Caki2 (cell line): ENCODE measurements around the gene ASAH2. TPM values are rescaled to one million over a fixed set of nuclear protein-coding genes. Genes with fewer than 3 reads are reported as not detected.

Source experiments
- DNase-seq: peaks from one replicate; pipeline ENCODE4 v3.0.0-alpha.2; 2015; ENCODE audit warnings: low read depth
- in situ Hi-C: cut with HindIII; loops from 2 replicates; pipeline ENCODE4 v1.10.0; 2016; ENCODE audit warnings: low sequenced_read_pairs, low pct_unique_long_range_greater_than_20kb, mixed read lengths
- total RNA-seq: library from RNA; depleted of rRNA; stranded (reverse); fragments of >200 nt; shearing (Covaris generic); gene quantifications from 2 replicates; pipeline ENCODE4 v1.2.3, GENCODE V29; 2014; ENCODE audit warnings: low replicate concordance; rRNA removed

ASAH2 gene
- total RNA-seq = 0.47 TPM in 1 of 2 replicates, not detected in the other

DNA sequence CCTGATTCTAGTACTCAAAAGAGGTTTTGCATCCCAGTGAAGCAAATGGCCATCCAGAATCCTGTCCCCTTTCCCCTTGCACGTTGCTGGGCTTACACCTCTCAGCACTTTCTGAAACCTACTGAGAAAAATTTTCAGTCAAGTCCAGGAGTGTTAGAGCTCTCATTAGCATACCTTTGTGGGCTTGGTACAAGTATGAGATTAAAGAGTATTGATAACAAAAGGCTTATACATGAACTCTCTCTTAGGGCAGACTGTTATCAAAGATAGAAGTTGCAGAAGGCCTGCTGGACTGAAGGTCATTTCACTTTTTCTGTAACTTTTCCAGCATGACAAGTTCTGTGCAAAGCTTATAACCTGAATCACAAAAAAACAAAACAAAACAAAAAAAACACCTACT is at the start of gene ASAH2:
Gene ASAH2 (minus strand): TSS at position 123 of the 400 bp plus-strand sequence. CDS start 2,906 bp downstream, outside the sequence.
- no peak for DNase-seq
- in situ Hi-C loops = no loop called here

DNA sequence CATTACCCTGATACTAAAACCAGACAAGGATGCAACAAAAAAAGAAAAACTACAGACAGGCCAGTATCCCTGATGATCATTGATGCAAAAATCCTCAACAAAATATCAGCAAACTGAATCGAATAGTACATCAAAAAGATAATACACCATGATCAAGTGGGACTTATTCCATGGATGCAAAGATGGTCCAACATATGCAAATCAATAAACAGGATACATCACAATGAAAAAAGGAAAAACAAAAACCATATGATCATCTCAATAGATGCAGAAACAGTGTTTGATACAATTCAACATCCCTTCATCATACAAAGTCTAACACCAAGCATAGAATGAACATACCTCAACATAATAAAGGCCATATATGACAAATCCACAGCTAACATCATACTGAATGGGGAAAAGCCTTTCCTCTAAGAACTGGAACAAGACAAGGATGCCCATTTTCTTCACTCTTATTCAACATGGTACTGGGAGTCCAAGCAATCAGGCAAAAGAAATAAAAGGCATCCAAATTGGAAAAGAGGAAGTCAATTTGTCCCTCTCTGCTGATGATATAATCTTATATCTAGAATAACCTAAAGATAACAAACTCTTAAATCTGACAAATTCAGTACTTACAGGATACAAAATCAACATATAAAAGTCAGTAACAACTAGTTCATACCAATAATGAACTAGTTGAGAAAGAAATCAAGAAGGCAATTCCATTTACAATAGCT is 48.8 kb upstream of the ASAH2 start:
- DNase-seq = no peak
- in situ Hi-C loops = no loop called here

DNA sequence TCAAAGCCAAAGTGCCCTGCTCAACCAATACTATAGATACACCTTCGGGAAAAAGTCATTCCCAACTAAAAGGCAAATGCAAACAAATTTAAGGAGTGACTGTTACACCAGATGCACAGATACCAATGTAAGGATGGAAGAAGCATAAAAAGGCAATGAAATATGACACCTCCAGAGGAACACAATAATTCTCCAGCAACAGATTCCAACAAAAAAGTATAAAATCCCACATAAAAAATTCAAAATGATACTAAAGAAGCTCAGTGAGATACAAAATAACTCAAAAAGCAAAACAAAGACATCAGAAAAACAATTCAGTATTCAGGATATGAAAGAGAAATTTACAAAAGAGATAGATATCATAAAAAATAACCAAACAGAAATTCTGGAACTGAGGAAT is 44.1 kb upstream of the ASAH2 start:
- in situ Hi-C loops = no loop called here
- DNase-seq = no peak

DNA sequence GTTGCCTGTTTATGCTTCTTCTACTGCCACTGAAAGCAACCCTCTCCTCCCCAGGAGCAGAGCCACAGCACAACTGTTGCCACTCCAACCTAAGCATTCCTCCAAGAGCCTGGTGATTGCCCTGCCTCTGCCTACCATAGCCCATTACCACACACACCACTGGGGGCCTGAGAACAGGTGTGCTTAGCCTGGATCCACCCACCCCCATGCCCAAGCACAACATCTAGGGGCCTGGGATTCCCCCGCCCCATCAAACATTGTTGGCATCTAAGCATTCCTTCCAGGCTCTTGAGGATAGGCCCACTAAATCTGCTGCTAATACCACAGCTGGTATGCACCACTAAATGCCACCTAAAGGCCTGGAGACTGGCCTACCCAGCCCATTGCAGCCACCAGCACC is 43.3 kb upstream of the ASAH2 start:
- DNase-seq = no peak
- in situ Hi-C loops = no loop called here

DNA sequence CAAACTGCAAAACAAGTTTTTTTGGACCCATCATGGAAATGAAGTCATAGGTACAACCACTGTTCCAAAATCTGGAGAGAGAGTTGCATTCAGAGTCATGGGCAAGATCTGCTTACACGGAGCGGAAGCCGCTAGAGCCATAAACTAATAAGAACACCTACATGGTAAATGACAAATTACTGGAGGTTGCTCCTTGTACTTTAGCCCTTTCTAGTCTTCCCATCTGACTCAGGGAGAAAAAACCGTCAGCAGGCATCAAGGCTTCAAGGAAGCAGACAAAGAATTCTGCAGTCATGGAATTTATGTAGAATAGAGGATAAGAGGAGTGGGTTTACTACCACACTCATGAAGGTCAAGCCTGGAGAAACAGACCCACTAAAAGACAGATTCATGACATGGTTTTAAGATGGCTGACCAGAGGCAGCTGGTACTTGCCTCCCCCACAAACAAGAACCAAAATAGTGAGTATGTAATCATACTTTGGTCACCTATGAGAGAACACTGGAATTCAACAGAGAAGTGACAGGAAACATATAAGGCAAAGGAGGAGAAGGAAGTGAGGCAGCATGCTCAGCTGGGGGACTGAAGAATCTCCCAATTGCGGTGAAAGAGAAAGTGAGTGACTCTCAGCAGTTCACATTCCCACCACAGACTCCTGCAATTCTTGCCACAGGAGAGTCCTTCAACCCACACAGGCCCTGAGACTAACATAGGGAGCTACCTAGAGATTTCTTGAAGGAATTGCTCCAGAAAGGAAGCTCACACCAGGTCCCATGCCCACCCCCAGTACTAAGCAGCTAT is 42.4 kb upstream of the ASAH2 start:
- in situ Hi-C loops = no loop called here
- no peak for DNase-seq

DNA sequence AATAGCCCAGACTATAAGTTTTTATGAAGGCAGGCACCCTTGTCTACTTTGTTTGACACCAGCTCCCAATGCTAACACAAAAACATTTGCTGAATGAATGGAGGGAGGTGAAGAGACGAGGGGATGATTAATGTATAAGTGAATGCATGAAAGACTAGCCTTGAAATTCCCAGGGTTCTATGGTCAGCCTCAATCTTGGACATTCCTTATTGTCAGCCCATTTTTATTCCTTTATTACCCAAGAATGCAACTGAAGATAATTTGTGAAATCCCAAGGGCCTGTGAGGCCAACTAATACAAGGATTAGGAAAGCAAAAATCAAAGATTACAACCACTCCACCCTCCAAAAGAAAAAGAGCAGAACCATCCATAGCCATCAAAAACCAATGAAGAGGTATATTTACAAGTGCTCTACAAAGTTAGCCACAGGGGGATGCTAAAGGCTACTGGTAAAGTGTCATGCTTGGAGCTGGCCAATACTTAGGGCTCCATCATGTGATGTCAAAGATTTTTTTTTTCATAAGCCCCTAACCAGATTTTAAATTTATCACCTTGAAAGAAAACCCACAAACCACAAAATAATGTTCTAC is 40.0 kb upstream of the ASAH2 start:
- DNase-seq = no peak
- in situ Hi-C loops = no loop called here

DNA sequence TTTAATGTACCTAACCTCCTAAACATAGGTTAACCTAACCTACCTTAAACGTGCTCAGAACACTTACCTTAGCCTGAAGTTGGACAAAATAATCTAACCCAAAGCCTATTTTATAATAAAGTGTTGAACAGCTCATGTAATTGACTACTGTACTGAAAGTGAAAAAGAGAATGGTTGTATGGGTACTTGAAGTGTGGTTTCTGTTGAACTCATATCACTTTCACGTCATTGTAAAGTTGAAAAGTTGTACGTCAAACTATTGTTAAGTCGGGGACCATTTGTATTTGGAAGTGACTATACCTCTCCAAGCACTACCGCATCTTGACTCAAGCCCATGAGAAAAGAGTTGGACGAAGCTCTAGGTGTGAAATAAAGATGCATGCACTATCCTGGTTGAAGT is 37.9 kb upstream of the ASAH2 start:
- in situ Hi-C loops = no loop called here
- DNase-seq = no peak

DNA sequence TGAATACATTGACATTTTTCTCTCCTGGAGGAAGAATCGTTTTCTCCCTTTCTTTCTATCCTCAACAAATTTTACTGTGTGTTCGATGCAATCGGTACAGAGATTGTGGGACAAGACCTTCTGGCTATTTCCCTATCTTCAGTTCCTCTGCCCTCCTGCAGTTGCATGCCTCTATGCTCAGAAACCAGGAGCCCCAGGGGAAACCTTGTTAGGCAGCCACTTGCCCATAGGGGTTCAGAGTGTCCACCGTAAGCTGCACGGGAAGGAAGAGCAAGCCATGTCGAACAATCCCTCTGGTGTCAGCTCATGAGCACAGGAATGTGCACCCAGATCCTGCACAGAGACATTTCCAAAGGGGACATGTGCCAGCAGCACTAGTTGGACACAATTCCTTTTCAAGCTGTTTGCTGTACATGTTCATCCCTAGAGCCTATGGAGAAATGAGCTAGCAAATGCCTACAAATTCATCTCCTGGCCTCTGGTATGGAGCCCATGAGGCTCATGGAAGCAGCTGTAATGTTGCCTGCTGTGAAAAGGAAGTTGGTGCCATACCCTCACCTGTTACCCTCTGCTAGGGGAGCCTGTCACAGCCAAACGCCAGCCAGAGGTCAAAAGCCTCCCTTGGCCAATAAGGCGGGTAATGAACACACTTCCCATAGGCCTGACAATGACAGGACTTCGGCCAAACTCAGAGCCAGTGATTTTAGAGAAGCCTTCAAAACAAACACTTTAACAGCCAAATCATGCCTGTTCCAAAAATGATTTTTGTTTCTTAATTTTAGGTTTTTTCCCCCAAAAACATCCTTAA is 35.9 kb upstream of the ASAH2 start:
- in situ Hi-C loops = no loop called here

DNA sequence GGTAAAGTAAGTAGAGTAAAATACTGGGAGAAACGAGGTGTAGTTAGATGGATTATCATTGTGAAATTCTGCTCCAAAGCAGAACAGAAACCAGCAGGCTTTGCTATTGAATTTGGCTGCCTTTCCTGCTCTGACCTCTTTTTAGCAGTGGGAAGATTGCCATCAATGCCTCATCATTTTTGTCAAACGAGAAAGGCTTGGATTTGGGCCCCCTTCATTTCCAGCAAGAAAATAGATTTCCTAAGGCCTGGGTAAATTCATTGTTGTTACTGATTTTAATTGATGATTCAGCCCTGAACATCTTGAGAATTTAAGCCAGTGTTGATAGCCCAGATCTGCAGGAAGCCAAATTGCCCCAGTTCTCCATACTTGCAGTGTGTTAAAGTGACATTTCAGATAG is 35.2 kb upstream of the ASAH2 start:
- no peak for DNase-seq
- in situ Hi-C loops = no loop called here

More for the DNA sequence above, 35.9 kb upstream of the ASAH2 start:
- DNase-seq = no peak

DNA sequence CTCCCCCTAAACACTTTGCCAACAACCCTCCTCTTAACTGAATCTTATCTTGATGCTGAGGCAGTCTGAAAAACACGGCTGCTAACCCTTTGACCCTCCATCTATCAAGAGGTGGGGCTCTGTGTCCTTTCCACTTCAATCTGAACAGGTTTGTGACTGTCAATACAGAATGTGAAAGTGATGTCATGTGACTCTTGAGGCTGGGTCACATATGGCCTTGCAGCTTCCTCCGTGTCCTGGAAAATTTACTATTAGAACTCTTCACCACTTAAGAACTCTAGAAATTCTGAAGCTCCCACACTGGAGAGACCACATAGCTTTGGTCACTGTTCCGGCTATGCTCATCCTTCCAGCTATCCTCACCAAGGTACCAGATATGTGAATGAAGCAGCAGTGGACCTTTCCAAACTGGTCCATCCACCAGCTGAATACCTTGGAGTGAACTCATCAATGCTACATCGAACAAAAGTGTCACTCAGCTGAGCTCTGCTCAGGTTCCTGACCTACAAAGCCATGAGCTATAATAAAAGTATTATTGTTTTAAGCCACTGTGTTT is 30.7 kb upstream of the ASAH2 start:
- in situ Hi-C loops = no loop called here
- DNase-seq = no peak

DNA sequence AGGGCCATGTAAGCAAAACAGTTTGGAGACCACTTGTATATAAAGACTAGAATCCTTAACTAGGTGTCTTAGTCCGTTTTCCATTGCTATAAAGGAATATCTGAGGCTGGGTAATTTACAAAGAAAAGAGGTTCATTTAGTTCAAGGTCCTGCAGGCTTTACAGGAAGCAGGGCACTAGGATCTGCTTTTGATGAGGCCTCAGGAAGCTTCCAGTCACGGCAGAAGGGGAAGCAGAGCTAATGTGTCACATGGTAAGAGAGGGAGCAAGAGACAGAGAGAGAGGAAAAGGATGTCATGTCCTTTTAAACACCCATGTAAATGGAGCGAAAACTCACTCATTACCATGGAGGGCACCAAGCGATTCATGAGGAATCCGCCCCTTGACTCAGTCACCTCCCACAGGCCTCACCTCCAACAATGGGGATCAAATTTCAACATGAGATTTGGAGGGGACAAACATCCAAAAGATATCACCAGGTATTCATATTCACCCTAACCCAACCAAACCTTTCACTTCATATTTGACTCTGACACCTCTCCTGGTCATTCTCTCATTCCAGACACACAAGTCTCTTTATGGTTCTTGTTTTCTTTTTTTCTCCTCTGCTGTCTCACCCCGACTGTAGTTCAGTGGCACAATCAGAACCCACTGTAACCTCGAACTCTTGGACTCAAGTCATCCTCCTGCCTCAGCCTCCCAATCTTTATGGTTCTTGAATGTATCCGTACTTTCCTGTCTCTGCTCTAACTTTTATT is 30.1 kb upstream of the ASAH2 start:
- in situ Hi-C loops = no loop called here
- DNase-seq = no peak

DNA sequence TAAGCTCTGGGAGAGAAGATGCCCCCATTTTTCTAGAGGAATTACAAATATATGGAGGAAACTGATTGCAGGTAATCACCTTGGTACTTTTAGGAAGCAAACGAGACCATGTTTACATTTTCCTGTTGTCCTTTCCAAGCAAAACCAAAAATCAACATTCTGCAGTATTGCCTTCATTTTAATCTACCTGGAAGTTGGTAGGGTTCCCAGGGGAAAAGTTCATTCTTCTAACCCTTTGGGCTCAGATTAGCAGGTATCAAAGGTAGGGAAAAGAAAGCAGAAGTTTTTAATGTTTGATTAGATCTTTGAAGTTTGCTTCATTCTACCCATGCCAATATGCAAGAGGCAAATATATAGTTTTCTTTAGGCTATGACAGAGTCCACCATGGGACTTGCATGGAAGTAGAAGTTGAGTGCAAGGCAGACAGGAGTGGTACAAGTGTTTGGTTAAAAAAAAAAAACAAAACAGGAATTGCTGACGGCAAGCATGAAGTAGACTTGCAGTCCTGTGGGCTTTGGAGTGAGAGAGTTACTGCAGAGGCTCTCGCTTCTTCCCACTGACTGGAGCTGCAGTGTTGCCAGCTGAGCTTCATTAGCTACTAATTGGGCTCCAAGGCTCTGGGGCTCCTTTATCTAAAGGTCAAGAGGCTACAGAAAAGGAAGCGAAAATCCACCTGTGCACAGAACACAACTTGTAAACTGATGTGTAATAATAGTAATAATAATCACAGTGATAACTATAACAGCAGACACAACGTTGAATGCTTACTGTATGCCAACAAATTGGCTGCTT is 28.9 kb upstream of the ASAH2 start:
- DNase-seq = no peak
- in situ Hi-C loops = no loop called here

DNA sequence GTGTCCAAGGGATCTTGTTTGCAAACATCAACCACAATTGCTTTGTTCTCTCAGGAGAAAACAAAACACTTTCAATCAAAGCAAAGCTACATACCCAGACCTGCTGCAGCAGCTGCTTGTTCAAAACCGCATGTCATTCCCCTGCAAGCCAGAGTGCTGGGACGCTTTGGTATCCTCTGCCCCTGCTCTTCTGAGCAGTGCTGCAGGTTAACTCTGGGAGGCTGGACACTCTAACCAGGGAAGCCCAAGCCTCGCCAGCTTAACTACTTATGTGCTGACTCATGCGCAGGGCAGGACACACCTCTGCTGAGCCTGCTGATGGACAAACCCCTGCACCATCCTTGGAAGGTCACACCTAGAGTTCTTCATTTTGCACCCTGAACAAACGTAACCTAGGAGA is 28.2 kb upstream of the ASAH2 start:
- DNase-seq = no peak
- in situ Hi-C loops = no loop called here

DNA sequence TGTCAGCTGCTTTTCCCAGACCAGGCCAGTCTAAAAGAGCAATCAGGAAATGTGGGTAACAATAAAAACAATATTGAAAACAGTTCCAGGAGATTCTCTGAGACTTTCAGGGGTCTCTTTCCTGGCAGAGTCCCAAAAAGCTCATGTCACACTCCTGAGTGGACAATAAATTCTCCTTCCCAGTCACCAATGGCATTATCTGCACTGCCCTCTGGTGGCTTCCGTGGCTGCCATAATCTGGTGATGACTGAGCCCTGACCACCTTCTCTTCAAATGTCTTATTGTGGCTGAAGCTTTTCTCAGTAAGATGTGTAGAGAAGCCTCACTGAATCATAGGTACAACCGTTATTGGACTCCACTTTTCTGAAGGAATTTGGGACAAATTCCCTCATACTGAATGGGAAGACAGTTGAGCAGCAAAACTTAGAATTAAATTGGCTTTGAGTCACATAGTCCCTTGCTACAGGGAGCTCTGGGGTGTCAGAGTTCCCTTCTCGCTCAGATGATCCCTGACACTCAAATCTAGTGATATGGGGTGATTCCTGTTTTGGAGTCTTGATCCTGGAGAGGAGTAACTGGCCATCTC is 24.4 kb upstream of the ASAH2 start:
- in situ Hi-C loops = no loop called here

DNA sequence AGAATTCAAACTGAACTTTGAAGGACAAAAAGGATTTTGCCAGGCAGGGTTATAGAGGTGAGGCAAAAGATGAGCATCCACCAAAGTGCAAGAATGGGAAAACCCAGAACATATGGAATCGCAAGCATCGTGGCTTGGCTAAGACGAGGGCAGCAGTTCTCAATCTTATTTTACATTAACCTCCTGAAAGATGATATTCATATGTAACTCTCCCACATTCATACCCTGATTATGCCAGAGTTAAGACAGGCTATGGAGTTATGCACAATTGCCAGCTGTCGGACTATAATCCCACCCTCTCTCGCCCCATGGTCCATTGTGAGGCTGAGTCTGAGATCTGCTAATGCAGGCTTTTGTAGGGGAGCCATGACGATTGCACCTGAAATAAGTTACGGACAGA is 21.2 kb upstream of the ASAH2 start:
- no peak for DNase-seq
- in situ Hi-C loops = no loop called here

More for the DNA sequence above, 24.4 kb upstream of the ASAH2 start:
- DNase-seq = peak; percentile 19

DNA sequence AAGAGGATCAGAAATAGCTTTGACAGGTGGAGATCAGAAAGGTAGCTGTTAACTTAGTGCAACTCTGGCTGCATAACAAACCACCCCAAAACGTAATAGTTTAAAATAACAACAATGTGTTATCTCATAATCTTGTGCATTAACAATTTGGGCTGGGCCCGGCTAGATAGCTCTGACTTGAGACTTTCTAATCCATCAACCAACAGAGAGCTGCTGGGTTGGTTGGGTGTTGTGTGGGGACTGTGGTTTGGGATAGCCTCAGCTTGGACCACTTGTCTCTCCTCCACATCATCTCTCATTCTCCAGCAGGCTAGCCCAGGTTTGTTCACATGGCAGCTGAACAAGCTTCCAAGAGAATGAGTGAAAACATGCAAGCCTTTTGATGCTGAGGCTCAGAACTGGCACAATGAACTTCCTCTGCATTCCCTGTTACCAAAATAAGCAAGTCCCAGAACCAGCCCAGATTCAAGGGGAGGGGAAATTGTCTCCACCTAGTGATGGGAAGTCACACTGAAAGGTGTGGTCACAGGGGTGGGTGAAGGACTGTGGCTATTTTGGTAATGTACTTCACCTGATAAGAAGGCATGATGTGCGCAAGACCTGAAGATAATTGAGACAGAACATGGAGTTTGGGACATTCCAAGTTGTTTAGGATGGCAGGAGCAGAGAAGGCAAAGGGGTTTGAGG is 20.4 kb upstream of the ASAH2 start:
- in situ Hi-C loops = no loop called here

More for the DNA sequence above, 20.4 kb upstream of the ASAH2 start:
- DNase-seq = no peak
